GM18508 (cell line): ENCODE data around the gene CCDC9.
A peak's percentile ranks its signal among the peaks of the same experiment; 100 is the strongest.
"Not testable (repeated sequence)": the region's sequence is repeated elsewhere in the genome, so short reads cannot be mapped to it uniquely, and the experiment has no call there.

ENCODE experiments used
- ATAC-seq: cut with Tn5 transposase; IDR thresholded peaks from one replicate; pipeline ENCODE4 v1.9.1; 2021; ENCODE audit warnings: moderate number of reproducible peaks; ENCODE audit not compliant: insufficient read depth, unreplicated experiment

Gene CCDC9

DNA sequence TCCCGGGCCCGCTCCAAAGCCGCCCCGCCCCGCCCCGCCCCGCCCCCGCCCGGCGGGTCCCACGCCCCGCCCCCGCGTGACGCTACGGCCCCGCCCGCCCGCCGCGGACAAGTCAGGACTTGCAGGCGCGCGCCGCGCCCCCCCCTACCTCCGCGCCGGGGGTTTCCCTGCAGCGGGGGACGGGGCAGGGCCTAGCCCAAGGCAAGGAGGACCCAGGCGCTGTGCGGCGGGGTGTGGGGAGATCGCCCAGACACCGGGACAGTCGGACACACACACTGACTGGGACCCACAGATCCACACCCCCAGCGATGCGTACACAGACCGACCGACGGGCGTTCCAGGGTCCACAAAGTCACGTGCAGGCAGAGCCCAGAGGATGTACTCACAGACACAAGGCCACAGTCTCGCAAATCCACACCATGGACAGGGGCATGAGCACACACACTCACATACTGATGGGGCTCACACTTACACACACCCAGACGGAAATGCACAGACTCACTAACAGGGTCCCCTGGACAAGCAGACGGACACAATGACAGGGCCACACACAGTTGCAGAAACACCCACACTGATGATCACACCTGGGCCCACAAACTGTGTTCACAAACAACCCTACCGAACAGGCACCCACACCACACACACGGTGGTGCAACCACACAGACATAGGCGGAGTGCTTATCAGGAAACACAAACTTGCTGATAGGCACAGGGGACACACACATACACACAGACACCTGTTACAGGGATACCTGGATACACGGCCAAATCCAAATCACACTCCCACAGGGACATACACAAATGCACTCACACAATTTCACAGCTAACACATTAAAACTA is 24.9 kb upstream of the CCDC9 start:
- ATAC-seq = no peak

GRCh38 chr19:47232422-47233211 is 23.7 kb upstream of the CCDC9 start:
- no peak for ATAC-seq

DNA sequence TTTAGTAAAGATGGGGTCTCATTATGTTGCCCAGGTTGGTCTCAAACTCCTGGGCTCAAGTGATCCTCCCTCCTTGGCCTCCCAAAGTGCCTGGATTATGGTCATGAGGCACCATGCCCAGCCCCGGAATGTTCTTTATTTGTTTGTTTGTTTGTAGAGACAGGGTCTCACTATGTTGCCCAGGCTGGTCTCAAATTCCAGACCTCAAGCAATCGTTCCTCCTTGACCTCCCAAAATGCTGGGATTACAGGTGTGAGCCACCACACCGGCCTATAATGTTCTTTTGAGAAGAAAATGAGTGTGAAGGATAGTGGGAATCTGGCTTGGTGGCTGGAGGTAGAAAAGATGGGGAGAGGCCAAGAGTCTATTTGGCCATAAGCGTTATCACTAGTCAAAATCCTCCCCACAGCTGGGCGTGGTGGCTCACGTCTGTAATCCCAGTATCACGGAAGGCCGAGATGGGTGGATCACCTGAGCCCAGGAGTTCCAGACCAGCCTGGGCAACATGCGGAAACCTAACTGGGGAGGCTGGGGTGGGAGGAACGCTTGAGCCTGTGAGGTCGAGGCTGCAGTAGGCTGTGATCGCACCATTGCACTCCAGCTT is 20.2 kb upstream of the CCDC9 start:
- no peak for ATAC-seq

- no peak for ATAC-seq
Measured at GRCh38 chr19:47239152-47239551, 17.2 kb upstream of the CCDC9 start.

GRCh38 chr19:47239610-47240296 is 16.6 kb upstream of the CCDC9 start:
- ATAC-seq = no peak

GRCh38 chr19:47240556-47240955 is 15.8 kb upstream of the CCDC9 start:
- no peak for ATAC-seq

GRCh38 chr19:47240996-47241918 is 15.1 kb upstream of the CCDC9 start:
- no peak for ATAC-seq

DNA sequence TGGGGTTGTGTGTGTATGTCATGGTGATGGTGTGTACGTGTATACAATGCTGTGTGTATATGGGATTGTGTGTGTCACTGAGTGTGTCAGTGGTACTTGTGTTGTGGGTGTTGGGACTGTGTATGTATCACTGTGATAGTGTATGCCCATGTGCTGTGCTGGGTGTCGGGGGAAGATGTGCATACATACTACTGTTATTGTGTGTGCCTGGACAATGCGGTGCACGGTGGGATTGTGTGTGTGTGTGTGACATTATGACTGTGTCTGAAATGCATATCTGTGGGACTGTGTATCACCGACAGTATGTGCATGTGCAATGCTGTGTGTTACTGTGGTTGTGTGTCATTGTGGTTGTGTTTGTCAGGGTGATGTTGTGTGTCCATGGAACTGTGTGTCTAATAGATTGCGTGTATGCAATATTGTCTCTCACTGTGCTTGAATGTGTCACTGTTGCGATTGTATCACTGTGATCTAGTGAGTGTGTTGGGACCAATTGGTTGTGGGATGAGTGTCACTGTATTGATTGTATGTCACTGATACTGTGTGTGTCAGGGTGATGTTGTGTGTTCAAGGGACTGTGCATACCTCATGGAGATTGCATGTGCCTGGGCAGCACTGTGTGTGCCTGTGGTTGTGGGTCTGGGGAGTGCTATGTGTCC is 14.3 kb upstream of the CCDC9 start:
- no peak for ATAC-seq

- ATAC-seq = no peak
Measured at GRCh38 chr19:47243364-47243775, 13.0 kb upstream of the CCDC9 start.

- ATAC-seq = no peak
Measured at GRCh38 chr19:47243776-47244547, 12.4 kb upstream of the CCDC9 start.

DNA sequence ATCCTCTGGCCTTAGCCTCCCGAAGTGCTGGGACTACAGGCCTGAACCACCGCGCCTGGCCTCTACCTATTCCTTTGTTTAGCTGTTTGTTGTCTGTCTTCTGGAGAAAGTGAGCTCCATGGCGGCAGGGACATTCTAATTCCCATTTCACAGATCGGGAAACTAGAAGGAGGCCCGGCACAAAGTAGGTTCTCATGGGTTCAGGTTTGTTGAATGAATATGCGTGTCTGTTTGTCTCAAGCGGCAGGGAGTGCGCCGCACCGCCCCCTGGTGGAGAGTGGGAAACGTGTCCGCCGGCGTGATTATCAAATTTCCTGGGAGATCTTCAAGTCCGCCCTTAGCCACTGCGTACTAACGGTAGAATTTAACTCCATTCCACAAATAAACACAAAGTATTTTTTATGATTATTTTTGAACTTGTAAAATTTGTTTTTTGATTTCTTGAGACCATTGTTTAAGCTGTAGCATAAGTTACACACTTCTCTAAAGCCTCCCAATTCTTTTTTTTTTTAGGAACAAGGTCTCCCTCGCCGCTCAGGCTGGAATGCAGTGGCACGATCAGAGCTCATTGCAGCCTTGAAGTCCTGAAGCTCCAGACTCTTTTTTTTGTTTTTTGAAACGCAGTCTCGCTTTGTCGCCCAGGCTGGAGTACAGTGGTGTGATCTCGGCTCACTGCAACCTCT is 8.9 kb upstream of the CCDC9 start:
- ATAC-seq = no peak

DNA sequence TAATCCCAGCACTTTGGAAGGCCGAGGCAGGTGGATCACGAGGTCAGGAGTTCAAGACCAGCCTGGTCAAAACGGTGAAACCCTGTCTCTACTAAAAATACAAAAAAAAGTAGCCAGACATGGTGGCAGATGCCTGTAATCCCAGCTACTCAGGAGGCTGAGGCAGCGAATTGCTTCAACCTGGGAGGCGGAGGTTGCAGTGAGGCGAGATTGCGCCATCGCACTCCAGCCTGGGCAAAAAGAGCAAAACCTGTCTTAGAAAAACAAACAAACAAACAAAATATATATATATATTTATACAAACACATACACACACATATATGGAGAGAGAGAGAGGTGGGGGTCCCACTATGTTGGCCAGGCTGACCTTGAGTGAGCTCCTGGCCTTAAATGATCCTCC is 3.3 kb upstream of the CCDC9 start:
- not testable (repeated sequence) for ATAC-seq

DNA sequence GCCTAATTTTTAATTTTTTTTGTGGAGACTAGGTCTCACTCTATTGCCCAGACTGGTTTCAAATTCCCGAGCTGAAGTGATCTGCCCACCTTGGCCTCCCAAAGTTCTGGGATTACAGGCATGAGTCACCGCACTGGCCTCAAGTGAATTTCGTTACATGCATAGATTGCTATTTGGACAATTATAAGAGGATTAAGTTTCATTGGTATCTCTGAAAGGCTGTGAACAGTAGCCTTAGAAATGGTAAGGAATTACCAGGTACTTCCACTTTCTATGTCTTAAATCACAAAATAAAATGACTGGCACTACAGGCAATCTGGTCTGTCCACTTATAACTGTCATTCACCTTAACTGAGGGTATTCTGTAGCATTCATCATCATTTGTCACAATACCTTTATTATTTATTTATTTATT is 2.9 kb upstream of the CCDC9 start:
- ATAC-seq = no peak

- ATAC-seq = no peak
Measured at GRCh38 chr19:47253970-47254369, 2.4 kb upstream of the CCDC9 start.

DNA sequence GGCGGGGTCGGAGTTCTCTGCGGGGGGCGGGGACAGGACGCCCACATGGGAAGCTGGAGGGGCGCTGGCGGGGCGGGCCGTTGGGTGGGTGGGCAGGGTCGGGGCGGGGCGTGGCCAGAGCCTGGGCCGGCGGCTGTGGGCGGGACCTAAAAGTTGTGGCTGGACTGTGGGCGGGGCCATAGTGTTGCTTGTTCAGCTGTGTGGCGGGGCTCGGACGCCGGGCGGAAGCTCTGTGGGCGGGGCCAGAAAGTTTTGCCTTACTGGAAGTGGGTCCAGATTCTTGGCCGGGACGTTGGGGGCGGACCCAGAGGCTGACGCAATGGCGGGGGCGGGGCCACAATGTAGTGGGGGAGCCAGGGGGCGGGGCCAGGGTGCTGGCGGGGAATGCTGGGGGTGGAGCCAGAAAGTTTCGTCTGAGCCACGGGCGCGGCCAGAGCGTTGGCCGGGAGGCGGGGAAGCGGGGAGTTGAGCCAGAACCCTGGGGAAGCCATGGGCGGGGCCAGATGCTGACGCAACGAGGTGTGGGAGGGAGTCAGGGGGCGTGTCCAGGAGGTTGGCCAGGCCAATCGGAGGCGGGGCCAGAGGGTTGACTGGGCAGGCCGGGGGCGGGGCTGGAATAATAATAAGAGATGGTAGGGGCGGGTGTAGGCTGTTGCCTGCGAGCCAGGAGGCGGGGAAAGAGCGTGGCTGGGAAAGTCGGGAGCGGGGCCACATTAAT is 527 bp downstream of the CCDC9 start:
- peak; percentile 59 for ATAC-seq

GRCh38 chr19:47257411-47258169 is 1.3 kb downstream of the CCDC9 start:
- ATAC-seq = no peak
